DOHH2 (cell line): ENCODE data around the gene EVX1.
A peak's percentile ranks its signal among the peaks of the same experiment; 100 is the strongest.

ENCODE experiments used
- H3F3A ChIP-seq: fragments of 200-600 bp; sonication (generic), shearing (Covaris generic); 2 replicates; pipeline ENCODE4 v1.6.0; 2016; ENCODE audit warnings: antibody characterized with exemption, mild to moderate bottlenecking; ENCODE audit not compliant: control insufficient read depth, insufficient read depth
- H3K27ac ChIP-seq: fragments of 200-600 bp; sonication (generic); 2 replicates; pipeline ENCODE4 v1.5.1; 2014; ENCODE audit warnings: low read depth, mild to moderate bottlenecking, low read length, moderate library complexity
- H3K27me3 ChIP-seq: fragments of 200-600 bp; sonication (generic); 2 replicates; pipeline ENCODE4 v1.6.1; 2014; ENCODE audit warnings: mild to moderate bottlenecking, low read length, mixed read lengths; ENCODE audit not compliant: control insufficient read depth
- H3K36me3 ChIP-seq: fragments of 200-600 bp; sonication (generic); 2 replicates; pipeline ENCODE4 v1.6.1; 2014; ENCODE audit warnings: mild to moderate bottlenecking, low read length, moderate library complexity, mixed read lengths; ENCODE audit not compliant: control insufficient read depth
- H3K4me1 ChIP-seq: fragments of 200-600 bp; sonication (generic); 2 replicates; pipeline ENCODE4 v1.6.1; 2014; ENCODE audit warnings: mild to moderate bottlenecking, low read length, mixed read lengths; ENCODE audit not compliant: control insufficient read depth
- H3K4me2 ChIP-seq: fragments of 200-600 bp; sonication (generic); 2 replicates; pipeline ENCODE4 v1.6.0; 2014; ENCODE audit warnings: mild to moderate bottlenecking, low read length, moderate library complexity
- H3K4me3 ChIP-seq: fragments of 200-600 bp; sonication (generic); 2 replicates; pipeline ENCODE4 v1.5.1; 2014; ENCODE audit warnings: mild to moderate bottlenecking, low read length, mixed read lengths
- H3K79me2 ChIP-seq: fragments of 200-600 bp; sonication (generic); 2 replicates; pipeline ENCODE4 v1.6.1; 2014; ENCODE audit warnings: mild to moderate bottlenecking, low read length, mixed read lengths; ENCODE audit not compliant: control insufficient read depth
- H3K9me2 ChIP-seq: fragments of 200-600 bp; sonication (generic); replicated peaks from 2 replicates; pipeline ENCODE4 v1.6.1; 2014; ENCODE audit warnings: mild to moderate bottlenecking, low read length, mixed read lengths; ENCODE audit not compliant: control insufficient read depth
- H3K9me3 ChIP-seq: fragments of 200-600 bp; sonication (generic); 2 replicates; pipeline ENCODE4 v1.6.1; 2014; ENCODE audit warnings: antibody characterized with exemption, low read length, mixed read lengths; ENCODE audit not compliant: control insufficient read depth, insufficient read depth
- H4K20me1 ChIP-seq: fragments of 200-600 bp; sonication (generic); 2 replicates; pipeline ENCODE4 v1.6.0; 2014; ENCODE audit warnings: low read depth, mild to moderate bottlenecking, antibody characterized with exemption, low read length, moderate library complexity; ENCODE audit not compliant: control insufficient read depth, insufficient read depth
- CTCF ChIP-seq: fragments of 200-600 bp; sonication (generic); IDR thresholded peaks from one replicate; pipeline ENCODE4 v1.5.1; 2014; ENCODE audit warnings: antibody characterized with exemption, mild to moderate bottlenecking, low read depth, low read length; ENCODE audit not compliant: poor library complexity, severe bottlenecking
- EZH2phosphoT487 ChIP-seq: fragments of 200-600 bp; sonication (generic); IDR thresholded peaks from 2 replicates; pipeline ENCODE4 v1.6.1; 2017; ENCODE audit warnings: borderline replicate concordance, mild to moderate bottlenecking, antibody characterized with exemption, low read length, moderate library complexity, mixed read lengths

The EVX1 gene

DNA sequence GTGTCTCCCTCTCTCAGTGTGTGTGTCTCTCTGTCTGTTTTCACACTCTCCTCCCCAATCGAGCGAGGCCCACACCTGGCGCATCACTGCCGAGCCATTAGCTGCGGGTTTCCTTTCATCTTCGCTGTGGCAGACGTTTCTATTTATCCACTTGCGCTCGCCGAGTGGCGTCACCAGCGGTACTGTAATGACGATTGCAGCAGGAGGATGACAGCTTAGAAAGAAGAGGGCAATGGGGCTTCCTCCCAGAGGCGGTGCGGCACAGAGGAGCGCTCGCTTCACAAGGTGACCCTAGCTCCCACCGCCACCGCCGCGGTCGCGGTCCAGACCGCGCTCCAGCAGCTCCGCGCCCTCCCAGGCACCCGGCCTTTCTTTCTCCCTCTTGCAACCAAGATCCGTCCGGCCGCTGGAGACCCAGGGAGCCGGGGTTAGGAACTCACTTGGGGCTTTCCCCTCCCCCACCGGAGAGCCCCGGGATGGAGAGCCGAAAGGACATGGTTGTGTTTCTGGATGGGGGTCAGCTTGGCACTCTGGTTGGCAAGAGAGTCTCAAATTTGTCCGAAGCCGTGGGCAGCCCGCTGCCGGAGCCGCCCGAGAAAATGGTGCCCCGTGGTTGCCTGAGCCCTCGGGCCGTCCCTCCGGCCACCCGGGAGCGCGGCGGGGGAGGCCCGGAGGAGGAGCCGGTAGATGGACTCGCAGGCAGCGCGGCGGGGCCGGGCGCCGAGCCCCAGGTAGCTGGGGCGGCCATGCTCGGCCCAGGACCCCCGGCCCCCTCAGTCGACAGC lies at the start of gene EVX1:
Gene EVX1 (plus strand): TSS at position 248 of the 785 bp plus-strand sequence. CDS start 229 bp downstream, at position 477.
- Histone ChIP-seq H3K27me3 (peaks cover 36% of the 10 kb centered on the region), H4K20me1 (no peaks in the 10 kb centered on the region), H3K9me2 (no peaks in the 10 kb centered on the region), H3K79me2 (no peaks in the 10 kb centered on the region), H3K27ac (no peak within 1 kb of the TSS), H3F3A (no peaks in the 10 kb centered on the region), H3K4me2 (no peak within 1 kb of the TSS), H3K4me3 (no peak within 1 kb of the TSS), H3K9me3 (no peaks in the 10 kb centered on the region), H3K36me3 (no peaks in the 10 kb centered on the region), H3K4me1 (no peaks in the 10 kb centered on the region)
- TF ChIP-seq EZH2phosphoT487 (no peak), CTCF (no peak)

DNA sequence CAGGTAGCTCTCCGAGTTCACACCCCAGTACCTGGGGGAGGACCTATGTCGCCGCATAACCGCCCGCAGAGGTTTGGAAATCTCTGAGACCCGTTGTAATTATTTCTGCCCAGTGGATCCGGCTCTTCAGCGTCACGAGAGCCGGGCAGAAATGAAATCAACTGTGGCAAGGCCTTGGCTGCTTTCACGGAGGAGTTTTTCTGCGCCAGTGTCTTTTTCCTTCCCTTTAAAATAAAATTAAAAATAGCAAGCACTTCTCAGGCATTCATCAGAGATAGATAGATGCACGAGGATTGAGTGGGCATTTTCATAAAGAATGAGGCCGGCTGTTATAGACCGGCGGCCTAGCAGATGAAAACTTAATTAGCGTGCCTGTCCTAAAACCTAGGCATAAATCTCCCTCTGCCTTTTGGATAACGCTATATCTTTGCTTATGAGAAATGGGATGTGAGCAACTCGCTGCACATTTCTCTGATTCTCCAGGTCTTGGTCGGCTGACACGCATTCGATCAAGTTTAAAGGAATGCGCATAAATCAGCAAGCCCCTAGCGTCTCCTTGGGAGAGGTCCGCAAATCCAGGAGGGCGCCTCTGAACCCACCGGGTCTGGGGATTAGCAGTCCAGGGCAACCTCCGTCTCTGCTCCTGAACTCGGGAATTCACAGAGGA lies 49.1 kb upstream of the EVX1 start:
- no peaks in the 10 kb centered on the region for H3K36me3 ChIP-seq
- 0 out of 2 replicates have a peak, but pooled peaks cover 8% of the 10 kb centered on the region for H4K20me1 ChIP-seq
- TF ChIP-seq EZH2phosphoT487 (peak; percentile 10; the same call in 1 of the 2 replicates), CTCF (no peak)
- peak overlapping the region; percentile 12; the same call in 1 of the 2 replicates for H3K4me3 ChIP-seq
- H3K9me2 ChIP-seq, result no peaks in the 10 kb centered on the region
- no peak overlapping the region for H3K27ac ChIP-seq
- H3F3A ChIP-seq, result peaks cover 2% of the 10 kb centered on the region; the same call in 1 of the 2 replicates
- H3K79me2 ChIP-seq, result no peaks in the 10 kb centered on the region
- peaks cover 94% of the 10 kb centered on the region for H3K27me3 ChIP-seq
- H3K9me3 ChIP-seq, result no peaks in the 10 kb centered on the region
- peak overlapping the region; percentile 38; the same call in 1 of the 2 replicates for H3K4me2 ChIP-seq
- peaks cover 13% of the 10 kb centered on the region for H3K4me1 ChIP-seq

DNA sequence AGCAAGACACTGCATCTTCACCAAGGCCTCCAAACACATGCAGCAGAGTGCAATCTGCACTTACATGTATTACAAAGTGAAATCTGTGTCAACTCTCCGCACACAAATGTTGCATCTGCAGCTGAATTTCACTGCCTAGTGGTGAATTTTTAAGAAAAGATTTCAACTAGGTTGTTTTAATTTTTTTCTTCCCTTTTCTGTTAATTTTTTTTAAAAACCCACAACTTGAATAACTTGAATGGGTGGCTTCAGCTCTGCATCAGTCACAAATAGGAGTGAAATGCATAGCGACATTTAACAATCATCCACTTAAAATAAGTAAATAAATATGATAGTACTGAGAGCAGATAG lies 48.6 kb upstream of the EVX1 start:
- peaks cover 8% of the 10 kb centered on the region for H3K4me1 ChIP-seq
- H3K36me3 ChIP-seq, result no peaks in the 10 kb centered on the region
- H3K9me2 ChIP-seq, result no peaks in the 10 kb centered on the region
- H3K4me3 ChIP-seq, result no peak overlapping the region
- no peak overlapping the region for H3K4me2 ChIP-seq
- H4K20me1 ChIP-seq, result 0 out of 2 replicates have a peak, but pooled peaks cover 8% of the 10 kb centered on the region
- H3K27ac ChIP-seq, result no peak overlapping the region
- H3K27me3 ChIP-seq, result peaks cover 94% of the 10 kb centered on the region
- no peaks in the 10 kb centered on the region for H3K79me2 ChIP-seq
- TF ChIP-seq CTCF (no peak), EZH2phosphoT487 (no peak)
- H3F3A ChIP-seq, result peaks cover 2% of the 10 kb centered on the region; the same call in 1 of the 2 replicates
- H3K9me3 ChIP-seq, result no peaks in the 10 kb centered on the region
